ENCODE data around the gene PPARGC1A. TPM values are rescaled to one million over a fixed set of nuclear protein-coding genes. Genes with fewer than 3 reads are reported as not detected.

PPARGC1A gene
- total and polyA plus RNA-seq, 4 experiments from 2014 or later, result not detected

- Histone ChIP-seq H3K27ac (ENCODE audit: low read depth, low read length) (no peak overlapping the region), H3K9me3 (ENCODE audit: control insufficient read depth in 1 of 2, low read length in 2 of 2) (no peaks in the 10 kb centered on the region), H3K27me3 (ENCODE audit: insufficient read depth, low read length) (no peaks in the 10 kb centered on the region), H3K36me3 (ENCODE audit: insufficient read depth, low read length) (no peaks in the 10 kb centered on the region), H3K4me1 (ENCODE audit: insufficient read depth, low read length) (no peaks in the 10 kb centered on the region), H3K4me3 (ENCODE audit: low read length in 2 of 2) (no peak overlapping the region)
- Mint-ChIP-seq H3K4me1 (no peaks in the 10 kb centered on the region), H3K4me3 (no peak overlapping the region), H3K27me3 (no peaks in the 10 kb centered on the region), H3K9me3 (peaks cover 0 to 5% (median under 1%) of the 10 kb centered on the region in 8 donors), H3K27ac (no peak overlapping the region), H3K36me3 (no peaks in the 10 kb centered on the region)
- DNase-seq, result no peak
- ChIA-PET CTCF (ENCODE audit: partially characterized antibody) (no interaction called here), POLR2A (ENCODE audit: partially characterized antibody) (no interaction called here)
- intact Hi-C loops (cut with micrococcal nuclease), result no loop called here
Observed at GRCh38 chr4:23871426-23871825, 18.4 kb downstream of the PPARGC1A start.

GRCh38 chr4:23866450-23867075 is 23.3 kb downstream of the PPARGC1A start:
- Mint-ChIP-seq H3K36me3 (no peaks in the 10 kb centered on the region), H3K27ac (no peak overlapping the region), H3K27me3 (no peaks in the 10 kb centered on the region), H3K9me3 (peaks cover 0 to 5% (median 0%) of the 10 kb centered on the region in 8 donors), H3K4me1 (no peaks in the 10 kb centered on the region), H3K4me3 (no peak overlapping the region)
- ChIA-PET CTCF (ENCODE audit: partially characterized antibody) (no interaction called here), POLR2A (ENCODE audit: partially characterized antibody) (interaction anchor here (0.6 kb wide), 1 partner anchor 28 kb away, joined by 5 read pairs; no protein-coding TSS in a partner anchor)
- no peaks in the 10 kb centered on the region for H3K27me3 ChIP-seq (ENCODE audit: insufficient read depth, low read length)
- H3K36me3 ChIP-seq (ENCODE audit: insufficient read depth, low read length), result no peaks in the 10 kb centered on the region
- no peaks in the 10 kb centered on the region for H3K4me1 ChIP-seq (ENCODE audit: insufficient read depth, low read length)
- H3K9me3 ChIP-seq (ENCODE audit: control insufficient read depth in 1 of 2, low read length in 2 of 2), result no peaks in the 10 kb centered on the region
- DNase-seq, result no peak
- H3K4me3 ChIP-seq (ENCODE audit: low read length in 2 of 2), result no peak overlapping the region
- H3K27ac ChIP-seq (ENCODE audit: low read depth, low read length), result no peak overlapping the region
- intact Hi-C loops (cut with micrococcal nuclease), result no loop called here

DNA sequence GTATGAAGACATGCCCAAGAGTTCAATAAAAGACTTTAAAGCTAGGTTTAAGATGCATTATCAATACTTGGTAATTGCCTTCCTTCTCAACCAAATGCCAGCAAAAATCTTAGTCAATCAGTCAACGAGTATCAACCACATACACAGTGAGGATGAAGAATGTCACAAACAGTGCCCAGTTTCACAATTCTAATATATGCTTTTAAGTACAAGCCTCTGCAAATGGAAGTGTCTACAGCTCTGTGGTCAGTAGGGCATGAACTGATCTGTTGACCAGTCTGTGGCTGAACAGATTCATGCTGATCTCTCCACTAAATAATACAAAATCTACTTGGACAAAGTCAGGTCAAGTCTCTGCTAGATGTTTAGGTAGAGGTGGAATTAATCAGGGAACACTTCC is 27.9 kb downstream of the PPARGC1A start:
- intact Hi-C loops (cut with micrococcal nuclease), result no loop called here
- no peaks in the 10 kb centered on the region for H3K27me3 ChIP-seq (ENCODE audit: insufficient read depth, low read length)
- DNase-seq, result no peak
- no peak overlapping the region for H3K4me3 ChIP-seq (ENCODE audit: low read length in 2 of 2)
- no peak overlapping the region for H3K27ac Mint-ChIP-seq
- peaks cover 0 to 4% (median under 1%) of the 10 kb centered on the region in 8 donors for H3K9me3 Mint-ChIP-seq
- no peaks in the 10 kb centered on the region for H3K9me3 ChIP-seq (ENCODE audit: control insufficient read depth in 1 of 2, low read length in 2 of 2)
- H3K27ac ChIP-seq (ENCODE audit: low read depth, low read length), result no peak overlapping the region
- no peaks in the 10 kb centered on the region for H3K4me1 ChIP-seq (ENCODE audit: insufficient read depth, low read length)
- ChIA-PET POLR2A (ENCODE audit: partially characterized antibody) (no interaction called here), CTCF (ENCODE audit: partially characterized antibody) (no interaction called here)
- no peaks in the 10 kb centered on the region for H3K27me3 Mint-ChIP-seq
- no peaks in the 10 kb centered on the region for H3K36me3 ChIP-seq (ENCODE audit: insufficient read depth, low read length)
- no peaks in the 10 kb centered on the region for H3K4me1 Mint-ChIP-seq
- H3K4me3 Mint-ChIP-seq, result no peak overlapping the region
- no peaks in the 10 kb centered on the region for H3K36me3 Mint-ChIP-seq

DNA sequence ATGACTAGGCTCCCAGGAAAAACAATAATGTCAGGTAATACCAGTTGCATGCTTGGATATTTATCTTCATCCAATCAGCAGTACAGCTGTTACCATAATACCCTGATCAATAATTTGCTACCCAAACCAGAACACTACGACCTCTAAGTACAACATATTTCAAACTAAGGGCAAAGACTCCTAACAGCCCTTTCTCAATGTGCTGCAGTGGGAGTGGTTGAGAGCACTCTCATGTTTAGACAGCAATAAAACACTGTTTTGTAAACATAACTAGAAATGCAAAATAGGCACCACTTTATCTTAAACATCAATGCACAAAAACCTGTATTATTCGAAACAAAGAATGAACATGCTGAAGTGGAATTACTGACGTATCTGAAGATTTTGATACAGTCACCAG is 28.9 kb downstream of the PPARGC1A start:
- no peaks in the 10 kb centered on the region for H3K4me1 Mint-ChIP-seq
- intact Hi-C loops (cut with micrococcal nuclease), result no loop called here
- no peaks in the 10 kb centered on the region for H3K27me3 Mint-ChIP-seq
- no peaks in the 10 kb centered on the region for H3K27me3 ChIP-seq (ENCODE audit: insufficient read depth, low read length)
- H3K36me3 ChIP-seq (ENCODE audit: insufficient read depth, low read length), result no peaks in the 10 kb centered on the region
- no peak for DNase-seq
- POLR2A ChIA-PET (ENCODE audit: partially characterized antibody), result no interaction called here
- peaks cover 0 to 9% (median under 1%) of the 10 kb centered on the region in 8 donors for H3K9me3 Mint-ChIP-seq
- H3K4me1 ChIP-seq (ENCODE audit: insufficient read depth, low read length), result no peaks in the 10 kb centered on the region
- H3K36me3 Mint-ChIP-seq, result no peaks in the 10 kb centered on the region
- H3K27ac ChIP-seq (ENCODE audit: low read depth, low read length), result no peak overlapping the region
- H3K4me3 ChIP-seq (ENCODE audit: low read length in 2 of 2), result no peak overlapping the region
- CTCF ChIA-PET (ENCODE audit: partially characterized antibody), result no interaction called here
- no peak overlapping the region for H3K27ac Mint-ChIP-seq
- no peak overlapping the region for H3K4me3 Mint-ChIP-seq
- no peaks in the 10 kb centered on the region for H3K9me3 ChIP-seq (ENCODE audit: control insufficient read depth in 1 of 2, low read length in 2 of 2)

- Histone ChIP-seq H3K9me3 (ENCODE audit: control insufficient read depth in 1 of 2, low read length in 2 of 2) (no peaks in the 10 kb centered on the region), H3K36me3 (ENCODE audit: insufficient read depth, low read length) (no peaks in the 10 kb centered on the region), H3K27ac (ENCODE audit: low read depth, low read length) (no peak overlapping the region), H3K27me3 (ENCODE audit: insufficient read depth, low read length) (no peaks in the 10 kb centered on the region), H3K4me1 (ENCODE audit: insufficient read depth, low read length) (no peaks in the 10 kb centered on the region), H3K4me3 (ENCODE audit: low read length in 2 of 2) (no peak overlapping the region)
- H3K36me3 Mint-ChIP-seq, result no peaks in the 10 kb centered on the region
- no peak for DNase-seq
- peaks cover 0 to 12% (median 2%) of the 10 kb centered on the region in 8 donors for H3K9me3 Mint-ChIP-seq
- no peaks in the 10 kb centered on the region for H3K27me3 Mint-ChIP-seq
- H3K27ac Mint-ChIP-seq, result no peak overlapping the region
- POLR2A ChIA-PET (ENCODE audit: partially characterized antibody), result no interaction called here
- H3K4me3 Mint-ChIP-seq, result no peak overlapping the region
- CTCF ChIA-PET (ENCODE audit: partially characterized antibody), result no interaction called here
- no peaks in the 10 kb centered on the region for H3K4me1 Mint-ChIP-seq
- intact Hi-C loops (cut with micrococcal nuclease), result no loop called here
Observed at GRCh38 chr4:23857367-23857959, 32.4 kb downstream of the PPARGC1A start.

GRCh38 chr4:23856630-23857029 is 33.2 kb downstream of the PPARGC1A start:
- Mint-ChIP-seq H3K4me1 (no peaks in the 10 kb centered on the region), H3K27ac (no peak overlapping the region), H3K9me3 (peaks cover 0 to 12% (median 2%) of the 10 kb centered on the region in 8 donors), H3K27me3 (no peaks in the 10 kb centered on the region), H3K4me3 (no peak overlapping the region), H3K36me3 (no peaks in the 10 kb centered on the region)
- Histone ChIP-seq H3K4me3 (ENCODE audit: low read length in 2 of 2) (no peak overlapping the region), H3K27ac (ENCODE audit: low read depth, low read length) (no peak overlapping the region), H3K27me3 (ENCODE audit: insufficient read depth, low read length) (no peaks in the 10 kb centered on the region), H3K9me3 (ENCODE audit: control insufficient read depth in 1 of 2, low read length in 2 of 2) (no peaks in the 10 kb centered on the region), H3K4me1 (ENCODE audit: insufficient read depth, low read length) (no peaks in the 10 kb centered on the region), H3K36me3 (ENCODE audit: insufficient read depth, low read length) (no peaks in the 10 kb centered on the region)
- POLR2A ChIA-PET (ENCODE audit: partially characterized antibody), result no interaction called here
- CTCF ChIA-PET (ENCODE audit: partially characterized antibody), result no interaction called here
- intact Hi-C loops (cut with micrococcal nuclease), result no loop called here
- DNase-seq, result no peak

GRCh38 chr4:23855912-23856605 is 33.8 kb downstream of the PPARGC1A start:
- H3K9me3 ChIP-seq (ENCODE audit: control insufficient read depth in 1 of 2, low read length in 2 of 2), result no peaks in the 10 kb centered on the region
- H3K4me1 ChIP-seq (ENCODE audit: insufficient read depth, low read length), result no peaks in the 10 kb centered on the region
- DNase-seq, result no peak
- H3K27ac ChIP-seq (ENCODE audit: low read depth, low read length), result no peak overlapping the region
- intact Hi-C loops (cut with micrococcal nuclease), result no loop called here
- H3K36me3 ChIP-seq (ENCODE audit: insufficient read depth, low read length), result no peaks in the 10 kb centered on the region
- H3K36me3 Mint-ChIP-seq, result no peaks in the 10 kb centered on the region
- peaks cover 0 to 12% (median 2%) of the 10 kb centered on the region in 8 donors for H3K9me3 Mint-ChIP-seq
- ChIA-PET POLR2A (ENCODE audit: partially characterized antibody) (no interaction called here), CTCF (ENCODE audit: partially characterized antibody) (no interaction called here)
- H3K4me3 Mint-ChIP-seq, result no peak overlapping the region
- H3K27me3 Mint-ChIP-seq, result no peaks in the 10 kb centered on the region
- no peaks in the 10 kb centered on the region for H3K4me1 Mint-ChIP-seq
- H3K27ac Mint-ChIP-seq, result no peak overlapping the region
- no peak overlapping the region for H3K4me3 ChIP-seq (ENCODE audit: low read length in 2 of 2)
- H3K27me3 ChIP-seq (ENCODE audit: insufficient read depth, low read length), result no peaks in the 10 kb centered on the region
